Measurements from ENCODE around the gene DAPK3. TPM values are rescaled to one million over a fixed set of nuclear protein-coding genes. Genes with fewer than 3 reads are reported as not detected.
"Not testable (repeated sequence)": the region's sequence is repeated elsewhere in the genome, so short reads cannot be mapped to it uniquely, and the experiment has no call there.

The DAPK3 gene
- total RNA-seq, 1 experiment from 2014 or later: 62.7 TPM

- in situ Hi-C loops (cut with HindIII; ENCODE audit: low pct_unique_long_range_greater_than_20kb, low sequenced_read_pairs): no loop called here
- DNase-seq (ENCODE audit: low read depth, low spot score): peak; percentile 33
Observed at GRCh38 chr19:4007836-4008539, 37.1 kb upstream of the DAPK3 start.

- peak; percentile 89 for DNase-seq (ENCODE audit: low read depth, low spot score)
- in situ Hi-C loops (cut with HindIII; ENCODE audit: low pct_unique_long_range_greater_than_20kb, low sequenced_read_pairs): no loop called here
Observed at GRCh38 chr19:4007021-4007835, 36.3 kb upstream of the DAPK3 start, which contains the start of gene PIAS4. Gene PIAS4, plus strand, starts transcription at chr19:4007736. Its CDS starts 25 bp downstream, at chr19:4007761.

GRCh38 chr19:4005436-4005835 lies 34.5 kb upstream of the DAPK3 start:
- in situ Hi-C loops (cut with HindIII; ENCODE audit: low pct_unique_long_range_greater_than_20kb, low sequenced_read_pairs); DNase-seq (ENCODE audit: low read depth, low spot score): not testable (repeated sequence)

- DNase-seq (ENCODE audit: low read depth, low spot score); in situ Hi-C loops (cut with HindIII; ENCODE audit: low pct_unique_long_range_greater_than_20kb, low sequenced_read_pairs): not testable (repeated sequence)
Observed at GRCh38 chr19:4000798-4001197, 29.9 kb upstream of the DAPK3 start.

GRCh38 chr19:3998667-3999412 lies 27.9 kb upstream of the DAPK3 start:
- DNase-seq (ENCODE audit: low read depth, low spot score): not testable (repeated sequence)
- in situ Hi-C loops (cut with HindIII; ENCODE audit: low pct_unique_long_range_greater_than_20kb, low sequenced_read_pairs): loop anchor here (25.0 kb wide), 1 partner anchor 213 kb away; no protein-coding TSS in a partner anchor

GRCh38 chr19:3995607-3996006 lies 24.7 kb upstream of the DAPK3 start:
- peak; percentile 93 for DNase-seq (ENCODE audit: low read depth, low spot score)
- in situ Hi-C loops (cut with HindIII; ENCODE audit: low pct_unique_long_range_greater_than_20kb, low sequenced_read_pairs): loop anchor here (25.0 kb wide), 1 partner anchor 217 kb away; no protein-coding TSS in a partner anchor

- in situ Hi-C loops (cut with HindIII; ENCODE audit: low pct_unique_long_range_greater_than_20kb, low sequenced_read_pairs): loop anchor here (25.0 kb wide), 1 partner anchor 222 kb away; no protein-coding TSS in a partner anchor
- no peak for DNase-seq (ENCODE audit: low read depth, low spot score)
Observed at GRCh38 chr19:3990815-3991117, 19.9 kb upstream of the DAPK3 start.

- in situ Hi-C loops (cut with HindIII; ENCODE audit: low pct_unique_long_range_greater_than_20kb, low sequenced_read_pairs): loop anchor here (25.0 kb wide), 1 partner anchor 225 kb away; no protein-coding TSS in a partner anchor
- DNase-seq (ENCODE audit: low read depth, low spot score): peak; percentile 84
Observed at GRCh38 chr19:3987619-3988371, 16.9 kb upstream of the DAPK3 start.

- DNase-seq (ENCODE audit: low read depth, low spot score): peak; percentile 79
- in situ Hi-C loops (cut with HindIII; ENCODE audit: low pct_unique_long_range_greater_than_20kb, low sequenced_read_pairs): loop anchor here (25.0 kb wide), 1 partner anchor 226 kb away; no protein-coding TSS in a partner anchor
Observed at GRCh38 chr19:3986260-3987041, 15.6 kb upstream of the DAPK3 start.

- no peak for DNase-seq (ENCODE audit: low read depth, low spot score)
- in situ Hi-C loops (cut with HindIII; ENCODE audit: low pct_unique_long_range_greater_than_20kb, low sequenced_read_pairs): loop anchor here (25.0 kb wide), 1 partner anchor 227 kb away; no protein-coding TSS in a partner anchor
Observed at GRCh38 chr19:3985643-3986259, 14.9 kb upstream of the DAPK3 start.

GRCh38 chr19:3984908-3985642 lies 14.2 kb upstream of the DAPK3 start, which contains the start of gene EEF2:
Gene EEF2, minus strand, starts transcription at chr19:3985463. Its CDS starts 83 bp downstream, at chr19:3985380.
- peak; percentile 78 for DNase-seq (ENCODE audit: low read depth, low spot score)
- in situ Hi-C loops (cut with HindIII; ENCODE audit: low pct_unique_long_range_greater_than_20kb, low sequenced_read_pairs): loop anchor here (25.0 kb wide), 1 partner anchor 227 kb away; no protein-coding TSS in a partner anchor

GRCh38 chr19:3984584-3984907 lies 13.6 kb upstream of the DAPK3 start:
- DNase-seq (ENCODE audit: low read depth, low spot score): no peak
- in situ Hi-C loops (cut with HindIII; ENCODE audit: low pct_unique_long_range_greater_than_20kb, low sequenced_read_pairs): loop anchor here (25.0 kb wide), 1 partner anchor 228 kb away; no protein-coding TSS in a partner anchor

- in situ Hi-C loops (cut with HindIII; ENCODE audit: low pct_unique_long_range_greater_than_20kb, low sequenced_read_pairs): loop anchor here (25.0 kb wide), 1 partner anchor 228 kb away; no protein-coding TSS in a partner anchor
- DNase-seq (ENCODE audit: low read depth, low spot score): no peak
Observed at GRCh38 chr19:3983936-3984583, 13.2 kb upstream of the DAPK3 start.

GRCh38 chr19:3983542-3983914 lies 12.6 kb upstream of the DAPK3 start:
- in situ Hi-C loops (cut with HindIII; ENCODE audit: low pct_unique_long_range_greater_than_20kb, low sequenced_read_pairs): loop anchor here (25.0 kb wide), 1 partner anchor 229 kb away; no protein-coding TSS in a partner anchor
- no peak for DNase-seq (ENCODE audit: low read depth, low spot score)

Measured in SK-MEL-5 (cell line).